Measurements from ENCODE around the gene PSMD5.

The PSMD5 gene

DNA sequence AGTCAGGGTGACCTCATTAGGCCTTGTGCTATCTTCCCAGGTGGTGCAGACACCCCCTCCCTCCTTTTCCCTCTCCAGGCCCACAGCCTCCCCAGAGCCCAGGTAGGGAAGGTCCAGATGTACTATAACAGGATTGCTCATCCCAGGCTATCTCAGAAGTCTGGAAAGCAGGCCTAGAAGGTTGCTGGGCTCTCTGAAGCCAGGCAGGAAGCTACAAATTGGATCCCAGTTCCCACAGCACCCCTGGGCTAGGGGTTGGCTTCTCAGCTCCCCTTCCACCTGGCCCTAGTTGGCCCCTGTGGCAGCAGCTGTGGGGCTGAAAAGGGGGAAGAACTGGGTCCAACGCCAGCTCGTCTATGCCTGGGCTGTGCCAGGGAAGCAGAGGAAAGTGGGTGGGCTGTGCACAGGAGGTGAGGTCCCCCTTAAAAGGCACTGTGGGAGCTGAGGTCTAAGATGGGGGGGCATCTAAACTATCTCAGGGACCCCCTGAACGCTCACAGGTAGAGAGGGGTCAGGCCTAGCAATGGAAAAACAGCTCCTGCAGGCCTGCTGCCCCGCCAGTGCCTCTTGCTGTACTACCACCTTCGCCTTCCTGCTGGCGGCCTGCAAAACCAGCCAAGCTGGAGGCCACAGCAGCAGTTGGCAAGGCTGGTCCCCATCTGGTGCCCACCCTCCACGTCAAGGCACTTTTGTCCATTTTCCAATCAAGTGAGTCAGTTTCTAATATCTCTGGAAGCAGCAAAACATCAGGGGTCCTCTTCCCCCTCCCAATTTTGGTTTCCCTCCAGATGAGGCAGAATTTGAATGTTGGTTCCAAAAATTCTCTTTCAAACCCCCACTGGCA, 13.3 kb upstream of the PSMD5 start:
- DNase-seq (ENCODE audit: low read depth in 3 of 3), result no peak

DNA sequence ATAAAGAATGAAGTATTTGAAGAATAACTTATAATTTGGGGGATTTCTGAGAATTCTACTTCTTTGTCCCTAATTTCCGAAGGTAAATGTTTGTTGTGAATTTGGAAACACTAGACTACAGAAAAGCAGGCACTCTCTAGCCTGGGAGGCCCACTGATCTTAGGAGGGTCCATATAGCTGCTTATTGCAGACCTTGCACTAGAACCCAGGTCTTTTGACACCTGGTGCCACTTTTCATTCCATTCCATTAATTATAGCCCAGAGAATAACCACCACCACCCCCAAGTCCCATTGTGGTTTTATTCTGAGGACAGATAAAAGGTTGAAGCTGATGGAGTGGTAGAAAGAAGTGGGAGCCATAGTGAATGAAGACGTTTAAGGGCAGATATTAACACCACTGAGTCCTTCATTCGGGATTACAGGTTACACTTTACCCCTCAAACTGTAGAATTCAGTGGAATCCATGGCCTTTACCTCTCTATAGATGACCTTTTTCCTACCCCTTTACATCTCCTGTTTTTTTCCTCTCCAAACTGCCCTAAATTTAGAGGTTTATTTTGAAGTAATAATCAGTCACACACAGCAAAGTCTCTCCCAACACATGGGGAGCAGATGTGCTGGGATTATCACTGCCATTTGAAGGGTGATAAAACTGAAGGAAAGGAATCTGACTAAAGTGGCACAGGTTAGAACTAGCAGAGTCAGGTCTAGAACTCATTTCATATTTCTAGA, 12.0 kb upstream of the PSMD5 start:
- no peak for DNase-seq (ENCODE audit: low read depth in 3 of 3)

GRCh38 chr9:120853198-120853597, 10.5 kb upstream of the PSMD5 start:
- DNase-seq (ENCODE audit: low read depth in 3 of 3), result no peak

- no peak for DNase-seq (ENCODE audit: low read depth in 3 of 3)
These were observed 9.7 kb upstream of the PSMD5 start for GRCh38 chr9:120852240-120853010.

DNA sequence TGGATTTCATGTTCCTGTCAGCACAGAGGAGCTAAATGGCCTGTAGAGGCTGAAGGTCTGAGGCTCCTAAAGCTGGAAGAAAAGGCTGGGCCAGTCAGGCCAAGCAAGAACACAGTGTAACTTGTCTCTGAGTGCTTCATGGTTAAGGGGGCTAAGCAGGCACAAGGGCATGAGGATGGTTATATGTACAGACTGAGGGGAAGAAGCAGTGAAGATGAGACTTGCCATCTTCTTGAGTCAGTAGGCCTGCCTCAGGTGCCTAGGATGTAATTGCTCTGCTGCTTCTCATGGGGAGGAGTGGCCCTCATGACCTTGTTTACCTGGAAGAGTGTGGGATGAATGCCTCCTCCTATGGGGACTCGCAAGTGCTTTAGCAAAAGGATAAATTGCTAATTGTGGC, 8.7 kb upstream of the PSMD5 start:
- no peak for DNase-seq (ENCODE audit: low read depth in 3 of 3)

GRCh38 chr9:120850315-120850714, 7.6 kb upstream of the PSMD5 start:
- no peak for DNase-seq (ENCODE audit: low read depth in 3 of 3)

DNA sequence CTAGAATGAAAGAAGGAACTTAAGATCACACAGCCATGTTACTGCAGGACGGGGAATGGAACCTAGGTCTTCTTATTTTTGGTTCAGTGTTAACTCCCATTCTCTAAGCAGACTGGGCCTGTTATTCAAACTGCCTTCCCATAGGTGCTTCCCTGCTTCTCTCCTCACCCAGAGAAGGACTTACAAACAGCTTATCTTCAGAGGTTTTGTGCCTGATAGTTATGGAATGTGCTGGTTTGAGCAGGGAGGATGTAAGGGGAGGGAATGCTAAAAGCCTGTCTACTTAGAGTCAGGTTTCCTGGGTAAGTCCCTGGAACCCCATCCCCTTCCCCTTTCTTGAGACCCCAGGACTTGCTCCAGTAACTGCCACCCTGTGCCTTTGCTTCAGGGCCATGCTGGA, 4.2 kb upstream of the PSMD5 start:
- no peak for DNase-seq (ENCODE audit: low read depth in 3 of 3)

GRCh38 chr9:120846251-120846889, 3.6 kb upstream of the PSMD5 start:
- DNase-seq (ENCODE audit: low read depth in 3 of 3), result no peak

GRCh38 chr9:120845255-120845654, 2.5 kb upstream of the PSMD5 start:
- DNase-seq (ENCODE audit: low read depth in 3 of 3), result peak in 2 of 3 donors; percentile 41 to 42

- DNase-seq (ENCODE audit: low read depth in 3 of 3), result no peak
These were observed 615 bp downstream of the PSMD5 start for GRCh38 chr9:120841930-120842684.

DNA sequence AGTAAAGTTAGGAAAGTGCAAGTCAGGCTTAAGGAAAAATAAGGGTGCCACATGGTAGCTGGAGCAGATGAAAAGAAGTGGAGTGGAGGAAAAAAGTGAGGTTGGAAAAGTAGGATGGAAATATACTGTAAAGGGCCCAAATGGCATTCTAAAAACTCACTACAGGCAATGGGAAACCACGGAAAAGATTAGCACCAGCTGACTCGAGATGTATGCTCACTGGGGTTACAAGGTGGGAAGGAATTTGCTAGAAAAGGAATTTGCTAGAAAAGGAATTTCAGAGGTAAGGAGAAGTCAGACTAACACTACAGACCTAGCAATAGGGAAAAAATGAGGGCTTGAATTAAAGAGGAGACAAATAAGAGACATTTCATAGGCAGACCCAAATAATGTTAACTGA, 3.6 kb downstream of the PSMD5 start:
- no peak for DNase-seq (ENCODE audit: low read depth in 3 of 3)

DNA sequence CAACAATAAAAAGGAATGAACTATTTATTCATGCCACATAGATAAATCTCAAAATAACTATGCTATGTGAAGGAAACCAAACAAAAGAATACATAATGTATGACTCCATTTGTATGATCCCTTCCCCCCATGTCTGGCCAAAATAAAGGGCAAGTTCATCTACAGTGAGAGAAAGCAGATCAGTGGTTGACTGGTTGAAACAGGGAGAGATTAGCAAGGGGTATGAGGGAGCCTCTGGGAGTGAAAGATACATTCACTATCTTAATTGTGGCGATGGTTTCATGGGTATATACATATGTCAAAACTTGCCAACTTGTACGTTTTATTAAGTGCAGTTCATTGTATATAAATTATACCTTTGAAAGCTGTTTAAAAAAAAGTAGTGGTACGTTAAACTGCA, 4.8 kb downstream of the PSMD5 start:
- no peak for DNase-seq (ENCODE audit: low read depth in 3 of 3)

GRCh38 chr9:120833325-120833724, 9.4 kb downstream of the PSMD5 start:
- DNase-seq (ENCODE audit: low read depth in 3 of 3), result no peak

GRCh38 chr9:120832807-120833206, 9.9 kb downstream of the PSMD5 start:
- DNase-seq (ENCODE audit: low read depth in 3 of 3), result no peak

DNA sequence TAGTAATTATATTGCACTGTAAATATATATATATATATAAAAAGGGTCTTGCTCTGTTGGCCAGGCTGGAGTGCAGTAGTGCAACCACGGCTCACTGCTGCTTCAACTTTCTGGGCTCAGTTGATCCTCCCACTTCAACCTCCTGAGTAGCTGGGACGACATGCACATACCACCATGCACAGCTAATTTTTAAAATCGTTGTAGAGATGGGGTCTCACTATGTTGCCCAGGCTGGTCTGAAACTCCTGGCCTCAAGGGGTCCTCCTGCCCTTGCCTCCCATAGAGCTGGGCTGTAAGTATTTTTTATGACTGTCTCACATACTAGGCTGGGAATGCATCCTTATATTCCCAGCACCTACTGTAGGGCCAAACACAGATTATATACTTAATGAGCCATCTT, 11.9 kb downstream of the PSMD5 start:
- no peak for DNase-seq (ENCODE audit: low read depth in 3 of 3)

DNA sequence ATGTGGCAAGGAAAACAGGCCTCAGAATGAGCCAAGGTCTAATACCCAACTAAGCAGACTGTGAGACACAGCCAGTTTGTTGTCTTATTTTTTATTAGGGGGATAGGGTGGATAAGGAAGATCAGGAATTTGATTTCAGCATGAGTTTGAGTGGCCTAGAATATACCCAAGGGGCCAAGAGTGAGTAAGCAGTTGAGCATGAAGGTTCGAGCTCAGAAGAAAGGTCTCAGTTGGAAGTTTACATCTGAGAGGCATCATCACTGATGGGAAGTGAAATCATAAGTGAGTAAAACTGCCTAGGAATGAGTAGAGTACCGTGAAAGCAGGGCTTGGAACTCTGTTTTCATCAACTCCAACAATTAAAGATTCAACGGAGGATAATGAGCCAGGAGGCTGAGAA, 12.6 kb downstream of the PSMD5 start:
- no peak for DNase-seq (ENCODE audit: low read depth in 3 of 3)

GRCh38 chr9:120829650-120830049, 13.1 kb downstream of the PSMD5 start:
- DNase-seq (ENCODE audit: low read depth in 3 of 3), result no peak

DNA sequence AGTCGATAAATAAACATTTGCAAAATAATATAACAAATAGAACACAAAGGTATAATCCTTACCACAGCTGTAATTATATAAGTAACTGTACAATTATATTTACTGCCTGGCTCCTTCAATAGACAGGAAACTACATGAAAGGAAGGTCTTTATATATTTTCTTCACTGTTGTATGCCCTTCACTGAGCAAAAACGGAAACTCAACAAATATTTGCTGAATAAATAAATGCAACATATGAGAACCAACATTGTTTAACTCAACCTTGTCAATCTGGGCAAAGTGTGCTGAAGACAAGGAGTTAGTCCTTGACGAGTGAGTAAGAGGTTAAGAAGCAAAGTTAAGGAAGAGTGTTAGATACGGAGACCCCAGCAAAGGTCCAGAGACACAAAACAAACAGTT, 22.6 kb downstream of the PSMD5 start:
- no peak for DNase-seq (ENCODE audit: low read depth in 3 of 3)

DNA sequence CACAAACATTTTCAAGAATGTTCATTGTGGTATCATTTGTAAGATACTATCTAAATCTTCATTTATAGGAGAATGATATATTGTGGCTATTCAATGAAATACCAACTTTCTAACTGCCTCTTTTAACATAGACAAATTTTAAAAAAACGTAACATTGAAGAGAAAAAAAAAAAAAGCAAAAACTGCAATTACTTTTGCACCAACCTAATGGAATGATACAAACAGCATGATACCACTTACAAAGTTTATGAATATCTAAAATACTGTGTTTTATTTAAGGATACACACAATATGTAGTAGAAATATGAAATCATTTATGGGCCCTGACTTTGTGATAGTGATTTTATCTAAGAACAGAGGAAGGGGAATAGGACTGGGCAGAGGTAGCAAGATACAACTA, 24.1 kb downstream of the PSMD5 start:
- DNase-seq (ENCODE audit: low read depth in 3 of 3), result no peak

DNA sequence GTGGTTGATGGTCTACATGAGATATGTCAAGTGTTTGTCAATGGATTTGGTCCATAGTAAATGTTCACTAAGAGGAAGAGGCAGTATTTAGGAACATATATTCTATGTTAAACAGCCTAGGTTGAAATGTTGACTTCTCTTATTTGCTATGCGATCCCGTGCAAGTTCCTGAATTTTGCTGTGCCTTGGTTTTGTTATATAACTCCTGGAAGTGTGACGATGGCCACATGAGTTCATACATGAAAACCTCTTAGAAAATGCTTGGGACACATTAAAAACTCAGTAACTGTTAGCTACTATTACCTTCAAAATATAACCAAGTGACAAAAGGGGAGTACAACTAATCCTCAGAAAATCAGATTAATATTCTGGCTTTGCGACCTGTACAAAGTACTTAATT, 27.6 kb downstream of the PSMD5 start:
- no peak for DNase-seq (ENCODE audit: low read depth in 3 of 3)

GRCh38 chr9:120808931-120809330, 33.8 kb downstream of the PSMD5 start:
- DNase-seq (ENCODE audit: low read depth in 3 of 3), result no peak

All from stimulated activated CD4-positive, alpha-beta T cell treated with anti-CD3 and anti-CD28 coated beads, TNF-alpha, amount 100 ng/mL, for 48 hours (primary cell).